Neural crest cell (in vitro differentiated cells): ENCODE measurements around the gene ARFIP1. TPM values are rescaled to one million over a fixed set of nuclear protein-coding genes. Genes with fewer than 3 reads are reported as not detected.

Experiments
- DNase-seq: peaks from one replicate; pipeline ENCODE4 v3.0.0; 2021; ENCODE audit warnings: low read depth, mixed read lengths, low spot score
- H3K27ac Mint-ChIP-seq: one replicate; pipeline ENCODE4 v1.8.0; 2021; ENCODE audit warnings: mild to moderate bottlenecking, mixed read lengths; ENCODE audit not compliant: unreplicated experiment
- H3K27me3 Mint-ChIP-seq: 2 replicates; pipeline ENCODE4 v1.8.0; 2021; ENCODE audit warnings: low read depth, mild to moderate bottlenecking, mixed read lengths
- H3K36me3 Mint-ChIP-seq: 2 replicates; pipeline ENCODE4 v1.8.0; 2021; ENCODE audit warnings: low read depth, mild to moderate bottlenecking, mixed read lengths
- H3K4me1 Mint-ChIP-seq: 2 replicates; pipeline ENCODE4 v1.8.0; 2021; ENCODE audit warnings: mixed read lengths
- H3K4me3 Mint-ChIP-seq: one replicate; pipeline ENCODE4 v1.8.0; 2021; ENCODE audit warnings: mild to moderate bottlenecking, mixed read lengths
- H3K9me3 Mint-ChIP-seq: 2 replicates; pipeline ENCODE4 v1.8.0; 2021; ENCODE audit warnings: mixed read lengths
- CTCF ChIP-seq: fragments of 200-600 bp; sonication (generic); conservative IDR thresholded peaks from 2 replicates; pipeline ENCODE4 v1.5.0; 2021; ENCODE audit warnings: antibody characterized with exemption, mild to moderate bottlenecking
- total RNA-seq: library from RNA; stranded (reverse); gene quantifications from 2 replicates; pipeline ENCODE4 v1.2.1, GENCODE V29; 2021

Gene ARFIP1
- total RNA-seq, 1 donor from 2014 or later = 37.4 TPM

GRCh38 chr4:152961773-152962115 lies 182.0 kb downstream of the ARFIP1 start:
- H3K27ac Mint-ChIP-seq = no peak overlapping the region
- H3K36me3 Mint-ChIP-seq = peaks cover 16% of the 10 kb centered on the region
- no peaks in the 10 kb centered on the region for H3K27me3 Mint-ChIP-seq
- TF ChIP-seq CTCF = no peak
- no peak overlapping the region for H3K4me3 Mint-ChIP-seq
- no peaks in the 10 kb centered on the region for H3K9me3 Mint-ChIP-seq
- DNase-seq = no peak
- H3K4me1 Mint-ChIP-seq = peaks cover 40% of the 10 kb centered on the region

Other genes with a start within 250 kb of the ARFIP1 start
- 33.4 and 42.4 TPM in 2 replicates for gene FBXW7, start 243.9 kb upstream of the ARFIP1 start, total RNA-seq
- gene TMEM154, start 100.0 kb upstream of the ARFIP1 start, total RNA-seq = 0.44 and 1.3 TPM in 2 replicates
- gene TIGD4, start 224 bp upstream of the ARFIP1 start, total RNA-seq = 3.8 and 3.9 TPM in 2 replicates
- gene FHDC1, start 156.4 kb downstream of the ARFIP1 start, total RNA-seq = 52.0 and 54.5 TPM in 2 replicates